ENCODE measurements around the gene TBRG1. TPM values are rescaled to one million over a fixed set of nuclear protein-coding genes. Genes with fewer than 3 reads are reported as not detected.

Gene TBRG1
- total RNA-seq, 4 donors from 2014 or later, result 35.2 to 54.2 (median 42.4) TPM

DNA sequence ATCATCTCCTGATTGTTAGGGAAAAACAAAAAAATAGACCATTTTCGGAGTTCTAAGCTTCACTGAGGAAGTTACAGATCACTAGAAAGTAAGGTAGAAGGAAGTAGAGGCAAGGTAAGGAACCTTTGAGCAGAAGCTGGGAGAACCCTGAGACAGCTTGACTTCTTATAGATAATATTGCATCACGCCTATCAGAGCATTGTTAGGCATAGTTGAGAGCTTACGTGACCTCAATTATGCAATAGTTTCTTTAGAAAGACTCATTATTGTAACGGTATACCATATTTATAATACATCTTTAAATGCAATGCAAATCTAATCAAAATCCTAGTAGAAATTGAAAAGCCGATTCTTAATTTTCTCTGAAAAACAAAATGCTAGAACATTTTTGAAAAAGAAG lies 4.9 kb downstream of the TBRG1 start:
- Histone ChIP-seq H3K4me1 (peaks cover 6 to 28% (median 7%) of the 10 kb centered on the region in 3 donors), H3K27me3 (no peaks in the 10 kb centered on the region), H3K9me3 (no peaks in the 10 kb centered on the region), H3K4me3 (no peak overlapping the region), H3K27ac (no peak overlapping the region), H3K36me3 (peaks cover 16 to 75% of the 10 kb centered on the region in 2 donors)
- ATAC-seq, result no peak
- 84 to 93% methylated on average over 5 of the region's 5 CpGs for WGBS, 2 donors (ENCODE audit: low coverage in 1 of 2)
- no peak for TF ChIP-seq EP300 (IDR thresholded peaks at IDR 0.05)

DNA sequence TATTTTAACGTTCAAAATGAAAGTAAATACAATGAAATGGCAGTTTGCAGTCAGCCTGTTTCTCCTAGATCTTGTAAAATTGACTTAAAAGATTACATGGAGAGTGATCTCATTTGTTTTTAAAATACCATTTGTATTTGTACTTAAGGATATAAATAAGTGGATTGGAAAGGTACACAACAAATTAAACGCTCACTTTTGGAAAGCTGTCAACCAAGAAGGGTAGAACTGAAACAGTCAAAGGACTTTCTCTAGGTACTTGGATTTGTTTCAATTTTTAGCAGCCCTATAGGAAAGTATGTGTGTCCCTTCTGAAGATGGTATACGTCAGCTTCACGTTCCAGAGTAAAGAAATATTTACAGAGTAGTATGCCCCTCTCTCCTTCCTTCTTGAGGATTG lies 7.3 kb downstream of the TBRG1 start:
- no peak for ATAC-seq
- peaks cover 0 to 11% (median 0%) of the 10 kb centered on the region in 3 donors for H3K4me1 ChIP-seq
- no peak for TF ChIP-seq POLR2A (IDR thresholded peaks at IDR 0.05)
- TF ChIP-seq, protein P1, sequence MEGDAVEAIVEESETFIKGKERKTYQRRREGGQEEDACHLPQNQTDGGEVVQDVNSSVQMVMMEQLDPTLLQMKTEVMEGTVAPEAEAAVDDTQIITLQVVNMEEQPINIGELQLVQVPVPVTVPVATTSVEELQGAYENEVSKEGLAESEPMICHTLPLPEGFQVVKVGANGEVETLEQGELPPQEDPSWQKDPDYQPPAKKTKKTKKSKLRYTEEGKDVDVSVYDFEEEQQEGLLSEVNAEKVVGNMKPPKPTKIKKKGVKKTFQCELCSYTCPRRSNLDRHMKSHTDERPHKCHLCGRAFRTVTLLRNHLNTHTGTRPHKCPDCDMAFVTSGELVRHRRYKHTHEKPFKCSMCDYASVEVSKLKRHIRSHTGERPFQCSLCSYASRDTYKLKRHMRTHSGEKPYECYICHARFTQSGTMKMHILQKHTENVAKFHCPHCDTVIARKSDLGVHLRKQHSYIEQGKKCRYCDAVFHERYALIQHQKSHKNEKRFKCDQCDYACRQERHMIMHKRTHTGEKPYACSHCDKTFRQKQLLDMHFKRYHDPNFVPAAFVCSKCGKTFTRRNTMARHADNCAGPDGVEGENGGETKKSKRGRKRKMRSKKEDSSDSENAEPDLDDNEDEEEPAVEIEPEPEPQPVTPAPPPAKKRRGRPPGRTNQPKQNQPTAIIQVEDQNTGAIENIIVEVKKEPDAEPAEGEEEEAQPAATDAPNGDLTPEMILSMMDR (IDR thresholded peaks at IDR 0.05), result no peak
- TF ChIP-seq EP300 (IDR thresholded peaks at IDR 0.05), result no peak
- TF ChIP-seq POLR2AphosphoS5 (IDR thresholded peaks at IDR 0.05), result no peak
- no peak overlapping the region for H3K27ac ChIP-seq
- peaks cover 21 to 96% of the 10 kb centered on the region in 2 donors for H3K36me3 ChIP-seq
- H3K27me3 ChIP-seq, result no peaks in the 10 kb centered on the region
- WGBS, 2 donors (ENCODE audit: low coverage in 1 of 2), result 62 to 71% methylated on average over 4 of the region's 4 CpGs
- H3K4me3 ChIP-seq, result no peak overlapping the region
- no peaks in the 10 kb centered on the region for H3K9me3 ChIP-seq

DNA sequence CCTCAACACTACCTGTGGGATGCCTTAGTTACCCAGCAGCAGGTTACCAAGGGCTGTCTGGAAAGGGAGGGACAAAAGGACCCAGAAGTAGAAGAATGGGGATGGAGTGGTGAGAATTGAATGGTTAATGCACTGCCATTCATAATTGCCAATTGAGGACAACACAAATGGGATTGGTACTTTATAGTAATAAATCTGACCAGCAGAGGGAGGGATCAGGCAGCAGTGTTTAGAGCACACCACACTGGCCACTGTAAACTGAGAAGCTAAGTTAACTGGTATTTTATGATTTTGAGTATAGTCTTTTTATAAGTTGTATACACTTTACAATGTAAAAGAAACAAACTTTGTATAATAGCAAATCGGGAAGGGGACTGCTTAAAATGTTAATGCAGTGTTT lies 10.7 kb downstream of the TBRG1 start:
- Histone ChIP-seq H3K36me3 (peaks cover 19 to 99% of the 10 kb centered on the region in 2 donors), H3K27me3 (no peaks in the 10 kb centered on the region), H3K4me1 (no peaks in the 10 kb centered on the region), H3K4me3 (no peak overlapping the region), H3K9me3 (no peaks in the 10 kb centered on the region), H3K27ac (no peak overlapping the region)
- 88 to 100% methylated on average over 1 of the region's 1 CpG for WGBS, 2 donors (ENCODE audit: low coverage in 1 of 2)
- TF ChIP-seq POLR2A (IDR thresholded peaks at IDR 0.05) (no peak), POLR2AphosphoS5 (IDR thresholded peaks at IDR 0.05) (no peak), EP300 (IDR thresholded peaks at IDR 0.05) (no peak)
- TF ChIP-seq, protein P1 (IDR thresholded peaks at IDR 0.05), result no peak
- ATAC-seq, result no peak

DNA sequence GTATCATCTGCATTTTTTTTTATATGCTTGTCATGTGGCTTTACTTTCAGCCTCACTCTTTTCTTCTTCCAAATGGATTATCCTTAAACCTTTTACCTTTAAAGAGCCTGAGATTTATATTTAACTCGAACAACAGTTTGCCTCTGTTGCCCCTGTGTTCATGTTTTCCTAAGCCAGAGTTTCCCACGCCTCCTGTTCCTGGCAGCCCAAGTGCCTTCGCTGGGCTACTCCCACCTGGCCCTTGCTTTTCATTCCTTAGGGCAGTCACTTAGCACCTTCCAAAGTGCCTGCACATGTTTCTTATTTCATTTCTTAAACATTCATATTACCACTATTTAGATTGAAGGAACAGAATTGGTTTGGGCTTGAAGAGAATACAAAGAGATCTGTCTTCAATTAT lies 13.3 kb downstream of the TBRG1 start:
- H3K9me3 ChIP-seq, result no peaks in the 10 kb centered on the region
- peaks cover 19 to 92% of the 10 kb centered on the region in 2 donors for H3K36me3 ChIP-seq
- H3K4me1 ChIP-seq, result no peaks in the 10 kb centered on the region
- H3K4me3 ChIP-seq, result no peak overlapping the region
- ATAC-seq, result no peak
- 76 to 79% methylated on average over 3 of the region's 3 CpGs for WGBS, 2 donors (ENCODE audit: low coverage in 1 of 2)
- TF ChIP-seq, protein P1 (IDR thresholded peaks at IDR 0.05), result no peak
- no peak for TF ChIP-seq POLR2A (IDR thresholded peaks at IDR 0.05)
- TF ChIP-seq EP300 (IDR thresholded peaks at IDR 0.05), result no peak
- TF ChIP-seq POLR2AphosphoS5 (IDR thresholded peaks at IDR 0.05), result no peak
- H3K27me3 ChIP-seq, result no peaks in the 10 kb centered on the region
- no peak overlapping the region for H3K27ac ChIP-seq

DNA sequence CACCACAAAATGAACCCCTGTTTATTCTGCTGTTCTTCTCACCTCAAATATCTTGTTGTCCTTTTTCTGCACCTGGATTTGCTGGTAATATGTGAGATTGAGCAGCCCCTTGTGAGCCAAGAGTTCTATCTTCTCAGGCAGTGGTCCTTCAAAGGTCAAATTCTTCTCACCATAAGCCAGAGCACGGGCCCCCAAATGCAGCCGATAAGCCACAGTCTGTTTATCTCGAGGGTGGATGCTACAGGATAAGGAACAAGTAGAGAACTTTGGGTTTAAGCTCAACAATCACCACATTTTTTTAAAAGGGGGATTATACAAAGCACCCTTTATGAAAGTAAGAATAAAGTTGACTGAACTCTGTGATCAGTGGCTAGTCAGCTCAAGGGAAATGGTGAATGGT lies 15.8 kb downstream of the TBRG1 start:
- 66 to 89% methylated on average over 2 to 3 of the region's 3 CpGs for WGBS, 2 donors (ENCODE audit: low coverage in 1 of 2)
- ATAC-seq, result no peak
- H3K9me3 ChIP-seq, result no peaks in the 10 kb centered on the region
- no peaks in the 10 kb centered on the region for H3K4me1 ChIP-seq
- TF ChIP-seq, protein P1 (IDR thresholded peaks at IDR 0.05), result no peak
- TF ChIP-seq POLR2AphosphoS5 (IDR thresholded peaks at IDR 0.05), result no peak
- H3K36me3 ChIP-seq, result peaks cover 4 to 66% of the 10 kb centered on the region in 2 donors
- no peak overlapping the region for H3K27ac ChIP-seq
- H3K4me3 ChIP-seq, result no peak overlapping the region
- H3K27me3 ChIP-seq, result no peaks in the 10 kb centered on the region
